Muscle layer of colon (tissue), 2 donors: Measurements from ENCODE around the gene MGAT4A.
"Not testable (repeated sequence)": the region's sequence is repeated elsewhere in the genome, so short reads cannot be mapped to it uniquely, and the experiment has no call there.

ENCODE experiments used
- H3K27ac ChIP-seq: one replicate; pipeline ENCODE4 v1.7.0; 2013; ENCODE audit warnings: low read depth, mild to moderate bottlenecking, low read length, moderate library complexity
- H3K27me3 ChIP-seq, 2 donors: one replicate each; pipeline ENCODE4 v1.7.0; 2013; ENCODE audit warnings: low read length in 2 of 2, mild to moderate bottlenecking in 2 of 2; ENCODE audit not compliant: insufficient read depth in 2 of 2, control insufficient read depth in 1 of 2
- H3K36me3 ChIP-seq: one replicate; pipeline ENCODE4 v1.7.0; 2013; ENCODE audit warnings: mild to moderate bottlenecking, low read length; ENCODE audit not compliant: insufficient read depth
- H3K4me1 ChIP-seq: one replicate; pipeline ENCODE4 v1.7.0; 2013; ENCODE audit warnings: mild to moderate bottlenecking, low read length; ENCODE audit not compliant: insufficient read depth
- H3K4me3 ChIP-seq, 2 donors: one replicate each; pipeline ENCODE4 v1.7.0; 2013; ENCODE audit warnings: low read length in 2 of 2, low read depth in 1 of 2, mild to moderate bottlenecking in 1 of 2, moderate library complexity in 1 of 2
- H3K9ac ChIP-seq: one replicate; pipeline ENCODE4 v1.7.0; 2013; ENCODE audit warnings: low read length
- H3K9me3 ChIP-seq: one replicate; pipeline ENCODE4 v1.7.0; 2013; ENCODE audit warnings: mild to moderate bottlenecking, low read length
- donor health status: abdominal sarcoma.
- donor health status: Adenocarcinoma of cecum.

MGAT4A gene

DNA sequence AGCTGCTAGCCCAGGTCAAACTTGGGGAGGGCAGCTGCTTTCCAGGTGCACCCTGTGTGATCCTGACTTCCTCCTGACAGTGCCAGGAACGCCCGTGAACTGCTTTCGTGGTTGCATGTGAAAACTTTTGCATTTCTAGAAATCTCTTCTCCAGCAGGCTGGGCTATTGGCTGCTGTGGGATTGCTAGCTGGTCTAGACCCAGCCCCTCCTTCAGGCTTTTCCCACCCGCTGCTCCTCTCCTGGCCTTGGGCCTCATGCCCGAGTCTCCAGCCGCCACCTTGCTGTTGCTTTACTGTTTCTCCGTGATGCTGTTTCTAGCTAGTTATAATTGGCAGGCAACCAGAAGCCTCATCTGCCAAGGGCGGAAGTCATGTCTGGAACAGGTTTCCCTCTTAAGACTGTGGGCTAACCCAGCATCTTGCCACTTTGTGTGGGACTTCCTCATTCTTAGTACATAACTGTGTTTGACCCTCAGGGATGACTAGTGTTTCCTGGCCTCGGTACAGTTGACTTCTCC lies 27.0 kb upstream of the MGAT4A start:
- Histone ChIP-seq H3K27me3 (no peaks in the 10 kb centered on the region), H3K9me3 (no peaks in the 10 kb centered on the region), H3K4me3 (no peak overlapping the region), H3K4me1 (peaks cover 7% of the 10 kb centered on the region), H3K36me3 (no peaks in the 10 kb centered on the region), H3K27ac (no peak overlapping the region), H3K9ac (no peak overlapping the region)

DNA sequence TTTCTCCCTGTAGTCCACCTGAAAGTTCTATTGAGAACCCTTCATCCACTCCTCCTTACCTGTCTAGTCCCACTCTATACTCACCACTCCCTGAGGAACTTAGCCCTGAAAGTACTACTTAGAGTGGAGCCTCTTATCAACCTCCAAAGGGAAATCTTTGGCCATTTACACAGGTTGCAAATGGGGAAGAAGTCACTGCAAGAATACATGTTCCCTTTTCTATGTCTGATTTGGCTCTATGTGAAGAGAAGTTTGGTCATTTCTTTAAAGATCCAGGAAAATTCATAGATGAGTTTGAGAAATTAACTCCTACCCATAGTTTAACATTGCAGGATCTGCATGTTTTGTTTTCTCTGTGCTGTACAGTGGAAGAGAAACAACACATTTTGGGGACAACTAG lies 22.9 kb upstream of the MGAT4A start:
- Histone ChIP-seq H3K27me3 (no peaks in the 10 kb centered on the region), H3K27ac (no peak overlapping the region), H3K4me3 (no peak overlapping the region), H3K9me3 (no peaks in the 10 kb centered on the region), H3K36me3 (no peaks in the 10 kb centered on the region), H3K4me1 (peaks cover 7% of the 10 kb centered on the region), H3K9ac (no peak overlapping the region)

DNA sequence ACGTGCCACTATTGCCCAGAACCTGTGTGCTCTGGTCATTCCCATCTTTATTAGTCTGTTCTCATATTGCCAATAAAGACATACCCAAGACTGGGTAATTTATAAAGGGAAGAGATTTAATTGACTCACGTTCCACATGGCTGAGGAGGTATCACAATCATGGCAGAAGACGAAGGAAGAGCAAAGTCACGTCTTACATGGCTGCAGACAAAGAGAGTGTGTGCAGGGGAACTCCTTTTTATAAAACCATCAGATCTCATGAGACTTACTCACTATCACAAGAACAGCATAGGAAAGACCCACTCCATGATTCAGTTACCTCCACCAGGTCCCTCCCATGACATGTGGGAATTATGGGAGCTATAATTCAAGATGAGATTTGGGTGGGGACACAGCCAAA lies 21.8 kb upstream of the MGAT4A start:
- H3K9ac ChIP-seq, H3K27ac ChIP-seq, H3K9me3 ChIP-seq, H3K4me1 ChIP-seq, H3K4me3 ChIP-seq, H3K27me3 ChIP-seq, H3K36me3 ChIP-seq: not testable (repeated sequence)

DNA sequence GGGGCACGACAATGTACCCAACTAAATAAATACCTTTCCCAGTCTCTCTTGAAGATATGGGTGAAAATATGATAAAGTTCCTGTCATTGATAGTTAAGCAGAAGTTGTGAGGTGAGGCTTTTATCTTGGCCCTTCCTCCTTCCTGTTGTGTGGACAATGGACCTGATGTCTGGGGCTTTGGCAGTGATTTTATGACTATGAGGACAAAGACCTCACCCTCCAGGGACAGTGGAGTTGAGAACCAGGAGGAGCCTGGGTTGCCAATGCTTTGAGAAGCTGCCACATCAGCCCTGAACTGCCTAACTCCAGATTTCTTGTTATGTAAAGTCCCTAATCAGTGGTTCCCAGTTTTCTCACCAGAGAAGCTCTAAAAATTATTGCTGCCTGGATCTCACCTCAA lies 20.8 kb upstream of the MGAT4A start:
- H3K27me3 ChIP-seq = no peaks in the 10 kb centered on the region
- no peak overlapping the region for H3K9ac ChIP-seq
- no peak overlapping the region for H3K4me3 ChIP-seq
- H3K36me3 ChIP-seq = no peaks in the 10 kb centered on the region
- no peaks in the 10 kb centered on the region for H3K4me1 ChIP-seq
- no peak overlapping the region for H3K27ac ChIP-seq
- H3K9me3 ChIP-seq = no peaks in the 10 kb centered on the region

DNA sequence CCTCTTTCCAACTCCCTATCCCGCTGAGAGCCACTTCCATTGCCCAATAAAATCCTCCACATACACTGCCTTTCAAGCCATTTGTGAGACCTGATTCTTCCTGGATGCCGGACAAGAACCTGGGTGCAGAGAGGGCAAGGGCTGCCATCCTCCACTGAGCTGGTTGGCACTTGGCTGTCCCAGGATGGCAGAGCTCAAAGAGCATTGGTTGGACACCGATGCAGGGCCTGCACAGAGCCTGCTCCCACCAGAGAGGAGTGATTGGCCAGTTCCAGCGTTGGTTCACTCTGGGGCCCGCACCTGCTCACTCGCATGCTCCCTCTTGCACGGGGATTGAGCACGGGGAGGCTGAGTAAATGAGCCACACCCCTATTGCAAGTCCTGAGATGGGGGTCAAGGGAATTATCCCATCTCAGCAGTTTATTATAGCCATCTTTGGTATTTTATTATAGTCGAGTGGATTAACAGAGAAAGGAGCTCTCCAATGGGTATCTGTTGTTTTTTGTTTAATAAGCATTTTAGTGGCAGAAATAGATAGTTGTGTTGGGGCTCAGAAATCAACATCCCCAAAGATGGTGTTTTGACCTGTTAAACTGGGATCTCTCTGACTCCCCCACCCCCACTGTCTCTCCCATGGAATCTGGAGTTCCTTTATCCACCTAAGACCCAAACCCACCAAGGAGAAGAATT lies 19.8 kb upstream of the MGAT4A start:
- Histone ChIP-seq H3K36me3 (no peaks in the 10 kb centered on the region), H3K9ac (no peak overlapping the region), H3K4me1 (no peaks in the 10 kb centered on the region), H3K9me3 (no peaks in the 10 kb centered on the region), H3K27ac (no peak overlapping the region), H3K4me3 (no peak overlapping the region), H3K27me3 (no peaks in the 10 kb centered on the region)

DNA sequence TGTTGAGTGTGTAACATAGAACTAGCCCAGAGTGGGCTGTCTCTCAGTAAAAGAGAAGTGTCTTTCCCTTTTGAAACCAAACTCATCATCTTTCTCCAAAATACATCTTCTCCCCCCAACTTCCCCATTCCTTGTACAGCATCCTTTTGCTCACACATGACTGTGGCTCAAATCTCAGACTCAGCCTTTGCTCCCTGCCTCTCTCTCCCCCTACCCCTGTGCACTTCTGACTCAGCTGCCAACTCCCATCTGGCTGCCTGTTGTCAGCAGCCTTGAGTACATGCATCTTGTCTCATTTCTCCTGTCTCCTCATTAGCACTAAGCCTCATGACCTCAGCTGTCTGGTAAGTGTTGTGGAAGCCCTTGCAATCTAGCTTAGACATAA lies 18.1 kb upstream of the MGAT4A start:
- no peak overlapping the region for H3K27ac ChIP-seq
- no peaks in the 10 kb centered on the region for H3K36me3 ChIP-seq
- no peak overlapping the region for H3K4me3 ChIP-seq

DNA sequence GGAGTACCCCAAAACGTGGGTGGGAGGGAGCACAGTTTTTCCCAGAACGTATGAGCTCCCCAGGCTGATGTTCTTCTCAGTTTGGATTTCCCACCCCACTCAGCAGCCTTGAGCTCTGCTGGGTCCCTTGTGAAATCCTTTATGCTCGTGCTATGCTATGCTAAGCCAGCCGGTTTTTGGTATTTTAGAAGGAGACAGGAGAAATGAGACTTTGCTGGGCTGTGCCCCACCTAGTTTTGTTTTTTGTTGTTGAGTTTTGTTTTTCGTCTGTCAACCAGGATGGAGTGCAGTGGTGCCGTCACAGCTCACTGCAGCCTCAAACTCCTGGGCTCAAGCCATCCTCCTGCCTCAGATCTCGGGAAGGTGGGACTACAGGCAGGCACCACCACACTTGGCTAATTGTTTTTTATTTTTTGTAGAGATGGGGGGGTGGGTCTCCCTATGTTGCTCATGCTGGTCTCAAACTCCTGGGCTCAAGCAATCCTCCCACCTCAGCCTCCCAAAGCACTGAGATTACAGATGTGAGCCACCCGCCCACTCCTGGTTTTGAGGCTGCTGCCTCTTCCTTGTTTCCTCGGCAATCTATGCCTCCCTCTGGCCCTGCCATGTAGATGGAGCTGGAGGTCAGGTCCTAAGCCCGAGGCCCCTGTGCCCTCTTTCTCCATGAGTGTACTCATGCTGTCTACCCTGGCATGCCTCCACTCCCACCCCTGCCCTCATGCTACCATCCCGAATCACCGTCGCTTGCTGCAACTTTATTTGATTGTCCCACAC lies 17.5 kb upstream of the MGAT4A start:
- Histone ChIP-seq H3K9ac (no peak overlapping the region), H3K27ac (no peak overlapping the region), H3K27me3 (no peaks in the 10 kb centered on the region), H3K4me3 (no peak overlapping the region), H3K9me3 (no peaks in the 10 kb centered on the region), H3K4me1 (no peaks in the 10 kb centered on the region), H3K36me3 (no peaks in the 10 kb centered on the region)

More for the DNA sequence above, 18.1 kb upstream of the MGAT4A start:
- no peaks in the 10 kb centered on the region for H3K4me1 ChIP-seq
- H3K9me3 ChIP-seq = no peaks in the 10 kb centered on the region
- H3K27me3 ChIP-seq = no peaks in the 10 kb centered on the region
- H3K9ac ChIP-seq = no peak overlapping the region

DNA sequence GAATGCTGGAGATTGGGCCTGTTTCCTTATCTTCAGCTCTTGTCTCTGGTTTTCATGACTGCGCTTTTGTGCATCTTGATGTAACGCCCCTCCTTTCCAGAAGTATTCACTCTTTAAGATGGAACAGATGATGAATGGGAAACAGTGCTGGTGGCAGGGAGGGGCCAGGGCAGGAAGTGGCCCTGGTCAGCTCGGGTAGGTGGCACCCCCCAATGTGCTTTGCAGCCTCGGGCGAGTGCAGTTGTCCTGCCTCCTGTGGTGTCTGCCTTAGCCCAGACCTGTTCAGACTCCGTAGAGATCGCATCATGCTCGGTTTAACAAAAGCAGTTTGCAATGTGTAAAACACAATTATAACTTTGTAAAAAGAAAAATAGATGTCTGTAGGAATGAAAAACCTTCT lies 17.0 kb upstream of the MGAT4A start:
- Histone ChIP-seq H3K27me3 (no peaks in the 10 kb centered on the region), H3K9me3 (no peaks in the 10 kb centered on the region), H3K36me3 (no peaks in the 10 kb centered on the region), H3K9ac (no peak overlapping the region), H3K4me1 (no peaks in the 10 kb centered on the region), H3K4me3 (no peak overlapping the region), H3K27ac (no peak overlapping the region)

DNA sequence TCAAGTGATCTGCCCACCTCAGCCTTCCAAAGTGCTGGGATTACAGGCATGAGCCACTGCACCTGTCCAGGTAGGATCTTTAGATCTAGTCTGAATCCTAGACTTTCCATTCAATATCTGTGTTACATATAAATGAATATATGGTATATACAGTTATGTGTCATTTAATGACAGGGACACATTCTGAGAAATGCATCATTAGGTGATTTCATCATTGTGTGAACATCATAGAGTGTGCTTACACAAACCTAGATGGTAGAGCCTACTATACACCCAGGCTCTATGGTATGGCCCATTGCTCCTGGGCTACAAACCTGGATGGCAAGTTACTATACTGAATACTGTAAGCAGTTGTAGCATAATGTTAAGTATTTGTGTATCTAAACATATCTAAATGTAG lies 15.5 kb upstream of the MGAT4A start:
- H3K4me1 ChIP-seq = no peaks in the 10 kb centered on the region
- no peaks in the 10 kb centered on the region for H3K27me3 ChIP-seq
- H3K9ac ChIP-seq = no peak overlapping the region
- H3K9me3 ChIP-seq = no peaks in the 10 kb centered on the region
- no peak overlapping the region for H3K4me3 ChIP-seq
- H3K36me3 ChIP-seq = no peaks in the 10 kb centered on the region
- no peak overlapping the region for H3K27ac ChIP-seq

DNA sequence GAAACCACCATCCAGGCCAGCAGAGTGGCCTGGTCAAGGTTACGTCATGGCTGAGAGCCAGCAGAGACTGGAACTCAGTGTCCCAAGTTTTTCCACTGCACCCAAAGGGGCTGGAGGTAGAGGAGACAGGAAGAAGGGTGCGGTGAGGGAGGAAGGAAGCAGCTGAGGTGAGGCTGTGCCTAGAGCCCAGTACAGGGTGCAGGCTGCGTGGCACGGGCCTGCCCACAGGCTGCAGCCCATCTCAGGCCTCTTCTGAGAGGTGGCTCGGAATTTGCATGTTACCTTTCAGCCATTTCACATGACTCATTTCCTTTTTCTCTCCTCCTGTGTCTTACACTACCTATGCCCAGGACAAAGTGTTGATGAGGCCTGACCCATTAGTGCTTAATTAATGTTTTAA lies 13.7 kb upstream of the MGAT4A start:
- no peak overlapping the region for H3K27ac ChIP-seq
- no peak overlapping the region for H3K4me3 ChIP-seq
- H3K36me3 ChIP-seq = no peaks in the 10 kb centered on the region
- no peaks in the 10 kb centered on the region for H3K9me3 ChIP-seq
- H3K27me3 ChIP-seq = no peaks in the 10 kb centered on the region
- no peak overlapping the region for H3K9ac ChIP-seq
- H3K4me1 ChIP-seq = no peaks in the 10 kb centered on the region

DNA sequence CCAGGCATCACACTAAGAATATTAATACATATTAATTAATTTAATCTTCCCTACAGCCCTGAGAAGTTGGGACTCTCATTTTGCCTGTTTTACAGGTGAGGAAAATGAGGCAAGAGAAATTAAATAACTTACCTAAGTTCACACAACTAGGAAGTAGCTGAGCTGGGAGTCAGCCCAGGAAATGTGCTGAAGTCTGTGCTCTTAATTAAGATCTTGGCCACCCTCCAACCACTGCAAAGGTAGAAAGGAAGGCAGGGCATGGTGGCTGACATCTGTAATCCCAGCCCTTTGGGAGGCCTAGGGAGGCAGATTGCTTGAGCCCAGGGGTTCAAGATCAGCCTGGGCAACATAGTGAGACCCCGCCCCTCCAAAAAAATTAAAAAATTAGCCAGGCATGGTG lies 12.9 kb upstream of the MGAT4A start:
- no peaks in the 10 kb centered on the region for H3K27me3 ChIP-seq
- no peak overlapping the region for H3K9ac ChIP-seq
- H3K36me3 ChIP-seq = no peaks in the 10 kb centered on the region
- no peaks in the 10 kb centered on the region for H3K9me3 ChIP-seq
- H3K4me1 ChIP-seq = no peaks in the 10 kb centered on the region
- H3K27ac ChIP-seq = no peak overlapping the region
- H3K4me3 ChIP-seq = no peak overlapping the region

DNA sequence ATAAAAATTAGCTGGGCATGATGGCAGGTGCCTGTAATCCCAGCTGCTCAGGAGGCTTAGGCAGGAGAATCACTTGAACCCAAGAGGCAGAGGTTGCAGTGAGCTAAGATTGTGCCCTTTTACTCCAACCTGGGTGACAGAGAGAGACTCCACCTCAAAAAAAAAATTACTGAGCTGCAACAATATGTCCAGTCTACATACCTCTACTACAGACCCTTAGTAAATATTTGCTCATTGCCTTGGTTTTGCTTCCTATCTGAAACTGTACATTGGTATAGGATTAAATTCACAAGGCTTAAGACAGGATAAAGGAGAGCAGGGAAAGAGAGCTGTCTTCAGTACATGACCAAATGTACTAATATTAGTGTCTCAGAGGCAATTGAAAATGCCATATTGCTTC lies 8.1 kb upstream of the MGAT4A start:
- no peaks in the 10 kb centered on the region for H3K27me3 ChIP-seq
- no peaks in the 10 kb centered on the region for H3K4me1 ChIP-seq
- H3K4me3 ChIP-seq = no peak overlapping the region
- no peak overlapping the region for H3K27ac ChIP-seq
- no peaks in the 10 kb centered on the region for H3K36me3 ChIP-seq
- H3K9ac ChIP-seq = no peak overlapping the region
- no peaks in the 10 kb centered on the region for H3K9me3 ChIP-seq
